ENCODE results near the gene LOXHD1.

GRCh38 chr18:46660957-46661749, 4.1 kb upstream of the LOXHD1 start:
- TF ChIP-seq, protein P1, sequence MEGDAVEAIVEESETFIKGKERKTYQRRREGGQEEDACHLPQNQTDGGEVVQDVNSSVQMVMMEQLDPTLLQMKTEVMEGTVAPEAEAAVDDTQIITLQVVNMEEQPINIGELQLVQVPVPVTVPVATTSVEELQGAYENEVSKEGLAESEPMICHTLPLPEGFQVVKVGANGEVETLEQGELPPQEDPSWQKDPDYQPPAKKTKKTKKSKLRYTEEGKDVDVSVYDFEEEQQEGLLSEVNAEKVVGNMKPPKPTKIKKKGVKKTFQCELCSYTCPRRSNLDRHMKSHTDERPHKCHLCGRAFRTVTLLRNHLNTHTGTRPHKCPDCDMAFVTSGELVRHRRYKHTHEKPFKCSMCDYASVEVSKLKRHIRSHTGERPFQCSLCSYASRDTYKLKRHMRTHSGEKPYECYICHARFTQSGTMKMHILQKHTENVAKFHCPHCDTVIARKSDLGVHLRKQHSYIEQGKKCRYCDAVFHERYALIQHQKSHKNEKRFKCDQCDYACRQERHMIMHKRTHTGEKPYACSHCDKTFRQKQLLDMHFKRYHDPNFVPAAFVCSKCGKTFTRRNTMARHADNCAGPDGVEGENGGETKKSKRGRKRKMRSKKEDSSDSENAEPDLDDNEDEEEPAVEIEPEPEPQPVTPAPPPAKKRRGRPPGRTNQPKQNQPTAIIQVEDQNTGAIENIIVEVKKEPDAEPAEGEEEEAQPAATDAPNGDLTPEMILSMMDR (conservative IDR thresholded peaks at IDR 0.05 in 1 of 2, IDR thresholded peaks at IDR 0.05 in 1 of 2; ENCODE audit: extremely low read depth in 1 of 2, insufficient read depth in 1 of 2, low read depth in 1 of 2, low read length in 2 of 2): no peak
- TF ChIP-seq EZH2 (IDR thresholded peaks at IDR 0.05; ENCODE audit: borderline replicate concordance, low read length): no peak
